Dedifferentiated amniotic fluid mesenchymal stem cell (primary cell): ENCODE measurements around the gene RHOXF1.
"Not testable (repeated sequence)": the region's sequence is repeated elsewhere in the genome, so short reads cannot be mapped to it uniquely, and the experiment has no call there.

Experiments
- DNase-seq: peaks from one replicate; pipeline ENCODE4 v3.0.0-alpha.2; 2016; ENCODE audit errors: extremely low spot score

Gene RHOXF1

DNA sequence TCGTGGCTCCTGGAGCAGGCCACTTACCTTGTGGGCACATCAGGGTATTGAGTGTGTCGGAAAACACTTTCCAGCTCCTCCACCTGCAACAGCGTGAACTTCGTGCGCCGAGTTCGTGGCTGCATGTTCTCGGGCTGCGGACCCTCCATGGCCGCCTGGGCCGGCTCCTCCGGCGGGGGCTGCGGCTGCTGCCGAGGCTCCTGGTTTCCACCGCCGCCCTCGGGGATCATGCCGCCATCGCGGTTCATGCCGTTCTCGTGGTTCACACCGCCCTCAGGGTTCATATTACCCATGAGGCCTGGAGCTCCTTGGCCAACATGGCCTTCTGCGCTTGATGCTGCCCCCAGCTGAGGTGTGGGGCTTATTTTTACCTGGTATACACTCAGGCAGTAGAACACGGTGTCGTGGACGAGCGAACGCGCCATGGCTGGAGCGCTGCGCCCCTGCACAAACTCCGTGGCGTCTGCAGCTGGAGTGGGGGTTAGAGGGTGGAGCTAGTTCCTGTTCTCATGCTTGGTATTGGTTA is at the start of gene RHOXF1:
RHOXF1 (minus strand) TSS at position 476 of the 526 bp plus-strand sequence; CDS start at position 425, 51 bp downstream.
- DNase-seq, result no peak

DNA sequence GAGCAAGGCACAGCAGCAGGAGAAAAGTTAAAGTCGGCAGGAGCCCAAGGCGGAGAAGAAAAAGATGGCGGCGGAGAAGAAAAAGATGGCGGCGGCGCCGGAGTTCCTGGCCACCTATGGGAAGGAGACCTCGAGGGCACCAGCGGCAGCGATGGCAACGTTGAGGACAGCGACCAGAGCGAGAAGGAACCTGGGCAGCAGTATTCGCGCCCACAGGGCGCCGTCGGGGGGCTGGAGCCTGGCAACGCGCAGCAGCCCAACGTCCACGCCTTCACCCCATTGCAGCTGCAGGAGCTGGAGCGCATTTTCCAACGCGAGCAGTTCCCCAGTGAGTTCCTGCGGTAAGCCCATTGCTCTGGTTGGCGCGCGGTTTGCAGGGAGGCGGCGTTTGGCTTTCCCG is 43.4 kb upstream of the RHOXF1 start:
- not testable (repeated sequence) for DNase-seq

DNA sequence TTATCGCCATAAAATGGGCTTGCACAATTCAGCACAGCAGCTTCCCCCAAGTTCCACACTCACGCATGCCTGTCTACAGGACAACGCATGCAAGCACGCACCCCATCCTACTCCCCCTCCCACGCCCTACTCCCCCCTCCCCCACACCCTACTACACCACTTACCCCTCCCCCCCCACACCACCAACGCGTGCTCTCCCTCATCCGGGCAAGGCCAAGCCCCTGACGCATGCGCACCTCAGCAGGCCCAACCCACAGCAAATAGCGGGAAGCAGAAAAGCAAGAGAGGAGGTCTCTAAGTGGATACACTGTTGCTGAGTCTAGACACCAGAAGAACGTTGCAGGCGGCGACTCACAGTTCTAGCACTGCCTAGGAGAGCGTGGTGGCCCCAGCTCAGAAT is 42.6 kb upstream of the RHOXF1 start, which contains the start of gene RHOXF2:
RHOXF2 (plus strand) TSS at position 301 of the 400 bp plus-strand sequence. CDS start 138 bp downstream, outside the sequence.
- not testable (repeated sequence) for DNase-seq

GRCh38 chrX:120150109-120150744 is 34.5 kb upstream of the RHOXF1 start:
- not testable (repeated sequence) for DNase-seq

- no peak for DNase-seq
These were observed 31.8 kb upstream of the RHOXF1 start for GRCh38 chrX:120147537-120147936.

DNA sequence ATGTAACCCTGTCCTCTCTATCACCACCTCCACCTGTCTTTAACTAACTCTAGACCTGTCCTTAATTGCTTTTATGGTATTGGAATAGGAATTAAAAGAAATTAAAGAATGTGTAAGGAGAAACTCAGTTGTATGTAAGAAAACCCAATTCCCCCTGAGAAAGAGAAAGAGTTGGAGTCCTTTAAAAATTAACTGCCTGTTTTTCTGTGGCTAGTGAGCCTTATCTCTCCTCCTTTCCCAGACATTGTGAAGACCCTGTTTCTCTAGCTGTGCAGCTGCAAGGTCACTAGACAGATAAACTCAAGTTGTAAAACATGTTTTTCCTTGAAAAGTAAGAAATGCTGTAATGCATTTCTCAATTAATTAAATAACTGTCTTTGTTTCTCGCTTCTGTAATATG is 30.6 kb upstream of the RHOXF1 start:
- DNase-seq, result not testable (repeated sequence)

DNA sequence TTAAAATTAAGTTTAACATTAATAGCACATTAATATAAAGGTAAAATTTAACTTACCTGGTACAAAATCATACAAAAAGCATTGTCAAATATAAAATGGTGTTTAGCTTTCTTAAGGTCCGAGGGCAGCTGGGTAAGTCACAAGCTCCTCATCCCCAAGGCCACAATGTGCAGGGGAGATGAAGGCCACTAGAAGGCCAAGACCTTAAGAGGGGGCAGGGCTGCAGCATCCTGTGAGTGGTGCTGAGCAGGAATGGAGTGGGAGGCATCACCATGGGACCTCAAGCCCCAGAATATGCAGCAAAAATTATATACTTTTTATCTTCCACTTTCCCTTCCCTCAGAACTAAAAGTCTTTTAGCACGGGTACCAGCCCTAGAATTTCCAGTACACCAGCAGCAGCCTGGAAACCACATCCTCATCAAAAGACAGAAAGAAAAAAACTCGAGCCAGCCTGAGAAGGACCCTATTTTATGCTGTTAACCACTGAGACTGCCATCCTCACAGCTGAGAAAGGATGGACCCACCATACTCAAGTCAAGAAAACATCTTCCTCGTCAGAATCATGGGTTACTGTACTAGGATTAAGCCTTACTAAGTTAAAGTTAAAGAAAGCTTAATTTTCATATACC is 29.7 kb upstream of the RHOXF1 start:
- no peak for DNase-seq

GRCh38 chrX:120144178-120144844 is 28.6 kb upstream of the RHOXF1 start:
- no peak for DNase-seq

GRCh38 chrX:120140293-120140981 is 24.7 kb upstream of the RHOXF1 start:
- no peak for DNase-seq

DNA sequence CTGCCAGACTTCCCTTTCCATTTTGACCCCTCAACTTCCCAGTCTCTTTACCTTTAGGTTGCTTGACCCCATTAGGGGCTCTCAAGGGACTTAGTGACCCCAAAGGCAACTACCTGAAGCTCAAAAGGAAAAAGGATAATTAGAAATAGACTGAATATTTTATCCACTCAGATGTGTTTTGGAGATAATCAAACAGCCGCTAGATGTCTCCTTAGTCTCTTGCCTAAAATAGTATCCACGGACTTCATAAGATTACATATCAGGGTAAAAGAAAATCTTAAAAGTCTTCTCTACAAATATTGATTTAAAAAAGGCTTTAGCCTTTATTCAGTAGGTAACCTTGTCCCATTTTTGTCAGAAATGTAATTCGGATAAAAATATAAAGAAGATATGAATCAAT is 21.7 kb upstream of the RHOXF1 start:
- DNase-seq, result no peak

DNA sequence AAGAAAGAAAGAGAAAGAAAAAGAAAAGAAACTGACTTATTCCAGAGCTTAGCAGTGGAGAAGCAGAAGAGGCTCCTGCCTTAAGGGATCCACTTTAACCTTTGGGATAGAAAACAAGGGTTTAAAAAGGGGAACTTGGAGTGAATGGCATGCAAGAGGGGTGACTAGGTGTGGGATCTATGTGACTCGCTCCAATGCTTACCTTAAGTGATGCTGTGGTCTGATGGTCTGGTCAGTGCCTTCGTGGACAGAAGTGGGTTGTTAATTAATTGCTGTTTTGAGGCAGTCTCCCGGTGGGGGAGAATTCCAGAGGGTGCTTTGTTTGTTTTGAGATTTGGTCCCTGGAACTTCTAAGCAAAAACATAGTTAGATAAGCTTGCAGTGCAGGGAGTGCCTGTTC is 21.1 kb upstream of the RHOXF1 start:
- no peak for DNase-seq

GRCh38 chrX:120136128-120136527 is 20.4 kb upstream of the RHOXF1 start:
- no peak for DNase-seq

DNA sequence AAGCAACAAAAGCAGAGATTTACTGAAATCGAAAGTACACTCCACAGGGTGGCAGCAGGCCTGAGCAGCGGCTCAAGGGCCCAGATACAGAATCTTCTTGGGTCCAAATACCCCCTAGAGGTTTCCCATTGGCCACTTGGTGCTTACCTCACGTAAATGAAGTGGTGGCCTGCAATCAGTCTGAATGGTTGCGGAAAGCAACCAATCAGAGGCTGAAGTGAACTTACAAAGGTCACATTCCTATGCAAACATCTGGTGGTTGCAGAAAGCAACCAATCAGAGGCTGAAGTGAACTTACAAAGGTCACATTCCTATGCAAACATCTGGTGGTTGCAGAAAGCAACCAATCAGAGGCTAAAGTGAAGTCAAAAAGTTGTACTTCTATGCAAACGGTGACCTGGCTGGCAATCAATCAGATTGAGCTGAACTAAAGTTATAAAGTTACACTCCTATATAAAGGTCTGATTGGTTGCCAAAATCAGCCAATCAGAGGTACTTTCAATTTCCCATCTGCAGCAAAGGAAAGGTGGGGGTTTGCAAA is 12.7 kb upstream of the RHOXF1 start:
- DNase-seq, result not testable (repeated sequence)

- no peak for DNase-seq
These were observed 9.7 kb upstream of the RHOXF1 start for GRCh38 chrX:120125444-120125843.

- no peak for DNase-seq
These were observed 4.5 kb upstream of the RHOXF1 start for GRCh38 chrX:120120223-120120622.

DNA sequence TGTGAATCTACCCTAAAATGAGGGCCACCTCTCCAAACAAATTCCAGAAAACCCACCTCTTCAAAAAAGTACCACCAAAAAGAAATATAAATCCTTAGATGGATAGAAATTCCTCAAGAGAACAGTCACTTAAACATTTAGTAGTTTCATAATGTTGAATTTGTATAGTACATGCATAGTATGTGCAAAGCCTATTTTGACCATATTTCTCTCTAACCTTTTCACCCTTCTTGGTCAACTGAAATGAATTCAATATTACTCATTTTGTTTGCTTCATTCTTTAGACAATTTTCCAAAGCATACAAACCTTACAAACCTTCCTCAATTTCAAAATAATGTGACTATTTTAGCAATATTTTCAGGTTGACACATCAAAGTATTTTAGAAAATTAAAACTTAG is 4.1 kb downstream of the RHOXF1 start:
- DNase-seq, result no peak

DNA sequence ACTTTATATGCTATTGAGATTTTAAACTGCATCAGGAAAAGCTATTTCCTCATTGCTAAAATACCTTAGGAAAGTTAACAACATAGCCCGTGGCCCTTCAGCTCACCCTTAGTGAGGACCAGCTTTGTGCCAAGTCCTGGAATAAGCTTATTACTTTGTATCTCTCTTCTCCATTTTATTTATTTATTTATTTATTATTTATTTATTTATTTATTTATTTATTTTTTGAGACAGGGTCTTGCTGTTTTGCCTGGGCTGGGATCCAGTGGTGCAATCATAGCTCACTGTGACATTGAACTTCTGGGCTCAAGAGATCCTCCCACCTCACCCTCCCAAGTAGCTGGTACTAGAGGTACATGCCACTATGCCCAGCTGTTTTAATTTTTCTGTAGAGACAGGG is 6.3 kb downstream of the RHOXF1 start:
- no peak for DNase-seq

- not testable (repeated sequence) for DNase-seq
These were observed 11.0 kb downstream of the RHOXF1 start for GRCh38 chrX:120104707-120105106.

DNA sequence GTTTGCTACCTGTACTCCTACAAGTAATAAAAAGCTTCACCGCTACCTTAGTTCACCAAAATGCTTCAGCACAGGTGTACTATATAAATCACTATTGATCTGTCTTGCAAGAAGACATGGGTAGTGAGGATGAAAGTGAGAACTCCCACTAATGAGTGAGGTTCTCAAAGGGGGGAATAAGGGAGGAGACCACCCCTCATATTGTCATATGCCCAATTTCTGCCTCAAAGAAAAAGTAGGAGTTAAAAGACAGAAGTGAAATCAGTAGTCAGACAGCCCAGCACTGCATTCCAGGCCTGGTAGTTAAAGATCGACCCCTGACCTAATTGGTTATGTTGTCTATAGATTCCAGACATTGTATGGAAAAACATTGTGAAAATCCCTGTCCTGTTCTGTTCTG is 14.7 kb downstream of the RHOXF1 start:
- not testable (repeated sequence) for DNase-seq

GRCh38 chrX:120090208-120090607 is 25.5 kb downstream of the RHOXF1 start:
- DNase-seq, result no peak

DNA sequence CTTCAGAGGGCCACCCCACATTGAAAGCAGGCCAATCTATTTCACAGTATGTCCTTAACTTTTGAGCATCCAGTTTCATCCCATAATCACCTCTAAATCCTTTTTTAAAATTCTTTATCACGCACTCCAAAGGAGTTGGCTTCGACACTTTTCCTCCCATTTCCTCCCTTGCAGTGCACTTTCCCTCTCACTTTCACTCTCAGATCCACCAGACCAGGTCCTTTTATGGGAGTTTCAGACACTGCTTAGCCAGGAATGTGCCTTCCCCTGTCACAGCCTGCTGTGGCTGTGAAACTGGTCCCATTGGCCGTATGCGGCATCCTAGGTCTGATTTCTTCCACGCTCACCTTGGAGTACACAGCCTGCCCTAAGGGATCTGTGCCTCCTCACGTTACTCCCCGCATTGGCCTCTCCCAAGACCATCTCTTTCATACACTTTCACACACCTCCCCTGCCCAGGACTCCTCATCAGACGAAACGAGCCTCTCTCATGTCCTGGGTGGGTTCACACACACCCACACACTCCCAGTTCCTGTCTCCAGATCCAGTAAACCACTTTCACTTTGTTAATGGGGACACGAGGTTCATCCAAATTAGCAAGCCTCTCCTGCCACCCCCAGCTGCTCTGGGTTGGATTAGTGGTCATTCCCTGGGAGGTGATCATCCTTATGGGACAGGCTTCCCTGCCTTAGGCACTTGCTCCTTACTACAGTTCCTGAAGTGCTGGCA is 28.3 kb downstream of the RHOXF1 start:
- no peak for DNase-seq
